GM21825 (cell line): ENCODE data around the gene HOXB7.

Experiments
- ATAC-seq: cut with Tn5 transposase; IDR thresholded peaks from one replicate; pipeline ENCODE4 v1.9.1; 2021; ENCODE audit warnings: mild to moderate bottlenecking, moderate library complexity; ENCODE audit not compliant: unreplicated experiment

The HOXB7 gene

GRCh38 chr17:48584223-48584741 lies 26.5 kb downstream of the HOXB7 start:
- ATAC-seq, result no peak

- ATAC-seq, result no peak
Measured at GRCh38 chr17:48583708-48584222, 27.1 kb downstream of the HOXB7 start.

- ATAC-seq, result no peak
Measured at GRCh38 chr17:48582750-48583069, 28.1 kb downstream of the HOXB7 start.

GRCh38 chr17:48579760-48580554 lies 30.9 kb downstream of the HOXB7 start:
- ATAC-seq, result no peak

GRCh38 chr17:48579471-48579759 lies 31.4 kb downstream of the HOXB7 start:
- ATAC-seq, result no peak

- peak; percentile 23 for ATAC-seq
Measured at GRCh38 chr17:48578616-48579470, 32.0 kb downstream of the HOXB7 start.

GRCh38 chr17:48577946-48578615 lies 32.7 kb downstream of the HOXB7 start, which contains the start of gene HOXB4:
Gene HOXB4 (minus strand): TSS chr17:48578350. CDS start chr17:48578319, 31 bp downstream.
- ATAC-seq, result peak; percentile 44

GRCh38 chr17:48577330-48577945 lies 33.4 kb downstream of the HOXB7 start:
- peak; percentile 5 for ATAC-seq

GRCh38 chr17:48576479-48577309 lies 34.1 kb downstream of the HOXB7 start:
- ATAC-seq, result no peak

GRCh38 chr17:48575673-48576478 lies 34.9 kb downstream of the HOXB7 start:
- ATAC-seq, result no peak

- ATAC-seq, result no peak
Measured at GRCh38 chr17:48575066-48575582, 35.7 kb downstream of the HOXB7 start.

- no peak for ATAC-seq
Measured at GRCh38 chr17:48574505-48575065, 36.2 kb downstream of the HOXB7 start.

- ATAC-seq, result no peak
Measured at GRCh38 chr17:48571826-48572417, 38.9 kb downstream of the HOXB7 start.

GRCh38 chr17:48571024-48571818 lies 39.6 kb downstream of the HOXB7 start:
- no peak for ATAC-seq

- no peak for ATAC-seq
Measured at GRCh38 chr17:48570325-48571023, 40.3 kb downstream of the HOXB7 start.

GRCh38 chr17:48569674-48570324 lies 41.0 kb downstream of the HOXB7 start:
- ATAC-seq, result no peak
